OCI-LY3 (cell line): Measurements from ENCODE around the gene EYS.

Source experiments
- CTCF ChIP-seq: fragments of 200-600, 300-600 bp; sonication (generic); IDR thresholded peaks from 2 replicates; pipeline ENCODE4 v1.5.1; 2014; ENCODE audit warnings: antibody characterized with exemption, low read length, low read depth
- EZH2phosphoT487 ChIP-seq: fragments of 200-600 bp; shearing (Covaris generic); IDR thresholded peaks from 2 replicates; pipeline ENCODE4 v1.6.1; 2018; ENCODE audit warnings: antibody characterized with exemption, mixed run types, low read depth

- no peak for TF ChIP-seq EZH2phosphoT487
- no peak for TF ChIP-seq CTCF
These were observed 1396.8 kb downstream of the EYS start for GRCh38 chr6:64310214-64310613.
